ENCODE data around the gene NCDN. TPM values are rescaled to one million over a fixed set of nuclear protein-coding genes. Genes with fewer than 3 reads are reported as not detected.

NCDN gene, protein sequence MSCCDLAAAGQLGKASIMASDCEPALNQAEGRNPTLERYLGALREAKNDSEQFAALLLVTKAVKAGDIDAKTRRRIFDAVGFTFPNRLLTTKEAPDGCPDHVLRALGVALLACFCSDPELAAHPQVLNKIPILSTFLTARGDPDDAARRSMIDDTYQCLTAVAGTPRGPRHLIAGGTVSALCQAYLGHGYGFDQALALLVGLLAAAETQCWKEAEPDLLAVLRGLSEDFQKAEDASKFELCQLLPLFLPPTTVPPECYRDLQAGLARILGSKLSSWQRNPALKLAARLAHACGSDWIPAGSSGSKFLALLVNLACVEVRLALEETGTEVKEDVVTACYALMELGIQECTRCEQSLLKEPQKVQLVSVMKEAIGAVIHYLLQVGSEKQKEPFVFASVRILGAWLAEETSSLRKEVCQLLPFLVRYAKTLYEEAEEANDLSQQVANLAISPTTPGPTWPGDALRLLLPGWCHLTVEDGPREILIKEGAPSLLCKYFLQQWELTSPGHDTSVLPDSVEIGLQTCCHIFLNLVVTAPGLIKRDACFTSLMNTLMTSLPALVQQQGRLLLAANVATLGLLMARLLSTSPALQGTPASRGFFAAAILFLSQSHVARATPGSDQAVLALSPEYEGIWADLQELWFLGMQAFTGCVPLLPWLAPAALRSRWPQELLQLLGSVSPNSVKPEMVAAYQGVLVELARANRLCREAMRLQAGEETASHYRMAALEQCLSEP
- total RNA-seq (2022; extraction: Qiagen RNA extraction; ENCODE audit: low read depth) = 12.9 to 18.7 TPM (median 18.5 TPM) in 5 replicates

DNA sequence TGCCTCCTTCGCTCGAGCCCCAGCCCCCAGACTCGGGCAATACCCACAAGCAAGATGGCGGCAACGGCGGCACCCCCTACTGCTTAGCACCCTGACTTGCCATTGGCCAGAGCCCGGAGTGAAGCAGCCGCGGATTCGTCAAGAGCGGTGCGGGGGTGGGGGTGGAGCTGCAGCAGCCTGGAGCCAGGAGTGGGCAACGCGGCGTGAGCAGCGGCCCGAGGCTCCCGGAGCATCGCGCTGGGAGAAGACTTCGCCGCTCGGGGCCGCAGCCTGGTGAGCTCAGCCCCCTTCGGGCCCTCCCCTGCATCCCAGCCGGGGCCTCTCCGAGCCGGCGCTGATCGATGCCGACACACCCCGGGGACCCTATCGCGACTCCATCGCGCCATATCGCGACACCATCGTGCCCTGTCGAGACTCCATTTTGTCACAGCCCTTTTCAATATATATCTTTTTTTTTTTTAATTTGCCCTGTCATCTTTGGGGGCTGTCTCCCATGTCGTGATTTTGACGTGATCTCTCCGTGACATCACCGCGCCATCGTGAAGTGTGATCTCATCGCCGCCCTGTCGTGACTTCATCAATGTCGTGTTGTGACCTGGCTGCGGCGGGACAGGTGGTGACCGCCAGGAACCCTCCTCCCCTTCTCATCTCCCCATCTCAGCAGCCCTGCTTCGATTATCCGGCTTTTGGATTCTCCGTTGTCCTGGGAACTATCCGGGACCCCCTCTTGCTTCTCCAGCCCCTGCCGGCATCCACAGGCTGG lies at the start of gene NCDN:
TSS of gene NCDN (plus strand) at position 189 of the 763 bp plus-strand sequence. CDS start at position 581, 392 bp downstream.

GRCh38 chr1:35557118-35557610 lies 435 bp upstream of the NCDN start, which contains the start of gene KIAA0319L:
Gene KIAA0319L, minus strand, starts transcription at chr1:35557403. Its CDS starts 2,912 bp downstream, at chr1:35554491.

DNA sequence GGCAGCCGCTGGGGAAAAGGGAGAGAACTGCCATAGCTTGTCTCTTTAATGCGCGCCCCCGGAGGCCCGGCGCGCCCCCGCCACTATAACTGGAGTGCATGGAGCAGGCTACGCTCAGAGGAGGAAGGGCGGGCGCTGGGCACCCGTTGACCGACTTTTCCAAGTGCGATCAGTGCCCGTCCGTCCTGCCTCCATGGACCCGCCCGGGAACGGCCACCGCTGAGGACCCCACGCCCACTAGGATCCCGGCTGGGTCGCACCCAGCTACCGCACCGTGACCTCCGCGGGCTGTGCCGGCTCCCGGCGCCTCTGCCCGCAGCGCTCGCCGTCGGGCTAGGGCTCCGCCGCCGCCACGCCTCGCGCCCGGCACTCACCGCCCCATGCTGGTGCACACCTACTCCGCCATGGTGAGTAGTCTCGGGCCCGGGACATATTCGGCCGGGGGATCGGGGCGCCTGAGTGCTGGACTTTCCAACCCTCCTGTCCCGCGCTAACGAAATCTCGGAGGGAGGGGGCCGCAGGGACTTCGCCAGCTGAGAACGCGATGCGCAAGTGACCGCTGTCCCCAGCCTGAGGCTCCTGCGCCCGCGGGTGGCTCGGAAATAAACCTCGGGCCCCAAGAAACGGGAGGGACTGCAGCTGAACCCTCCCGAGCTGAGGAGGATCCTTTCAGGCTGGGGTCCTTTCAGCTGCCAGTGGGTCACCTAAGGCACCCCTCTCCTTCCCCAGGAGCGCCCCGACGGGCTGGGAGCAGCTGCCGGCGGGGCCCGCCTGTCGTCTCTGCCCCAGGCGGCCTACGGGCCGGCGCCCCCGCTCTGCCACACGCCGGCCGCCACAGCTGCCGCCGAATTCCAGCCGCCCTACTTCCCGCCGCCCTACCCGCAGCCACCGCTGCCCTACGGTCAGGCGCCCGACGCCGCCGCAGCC lies 15.9 kb downstream of the NCDN start, which contains the start of gene TFAP2E:
TSS of gene TFAP2E (plus strand) at position 117 of the 927 bp plus-strand sequence. CDS start at position 381, 264 bp downstream.

Other genes with a start within 250 kb of the NCDN start
- 12.5 to 17.8 TPM (median 15.5 TPM) in 5 replicates for gene KIAA0319L, start 396 bp upstream of the NCDN start, total RNA-seq (2022; extraction: Qiagen RNA extraction; ENCODE audit: low read depth)
- 0.56 to 0.82 TPM (median 0.62 TPM) in 5 replicates for gene TFAP2E, start 15.5 kb downstream of the NCDN start, total RNA-seq (2022; extraction: Qiagen RNA extraction; ENCODE audit: low read depth)
- gene PSMB2, start 83.7 kb downstream of the NCDN start, total RNA-seq (2022; extraction: Qiagen RNA extraction; ENCODE audit: low read depth) = 81.1 to 110 TPM (median 102 TPM) in 5 replicates
- 13.2 to 14.6 TPM (median 13.8 TPM) in 5 replicates for gene C1orf216, start 161.1 kb downstream of the NCDN start, total RNA-seq (2022; extraction: Qiagen RNA extraction; ENCODE audit: low read depth)
- 8.1 to 14.9 TPM (median 10.9 TPM) in 5 replicates for gene CLSPN, start 212.2 kb downstream of the NCDN start, total RNA-seq (2022; extraction: Qiagen RNA extraction; ENCODE audit: low read depth)

Measured in A549 treated with CpdA at 1 μM for 4 hours (cell line).